ENCODE results near the gene SRCIN1.

SRCIN1 gene

GRCh38 chr17:38577244-38577643, 28.5 kb downstream of the SRCIN1 start:
- no peak overlapping the region for H3K4me3 ChIP-seq (ENCODE audit: low read depth, low read length)
- no peak for TF ChIP-seq CTCF (IDR thresholded peaks at IDR 0.05; ENCODE audit: low read depth, low read length, missing control alignments)
- in situ Hi-C loops (cut with HindIII; ENCODE audit: low sequenced_read_pairs): no loop called here
- DNase-seq (ENCODE audit: low read depth): no peak

GRCh38 chr17:38575781-38576180, 30.0 kb downstream of the SRCIN1 start:
- TF ChIP-seq CTCF (IDR thresholded peaks at IDR 0.05; ENCODE audit: low read depth, low read length, missing control alignments): no peak
- no peak for DNase-seq (ENCODE audit: low read depth)
- in situ Hi-C loops (cut with HindIII; ENCODE audit: low sequenced_read_pairs): no loop called here
- H3K4me3 ChIP-seq (ENCODE audit: low read depth, low read length): no peak overlapping the region

GRCh38 chr17:38574712-38575111, 31.0 kb downstream of the SRCIN1 start:
- in situ Hi-C loops (cut with HindIII; ENCODE audit: low sequenced_read_pairs): no loop called here
- TF ChIP-seq CTCF (IDR thresholded peaks at IDR 0.05; ENCODE audit: low read depth, low read length, missing control alignments): no peak
- DNase-seq (ENCODE audit: low read depth): no peak
- H3K4me3 ChIP-seq (ENCODE audit: low read depth, low read length): no peak overlapping the region

- no peak overlapping the region for H3K4me3 ChIP-seq (ENCODE audit: low read depth, low read length)
- no peak for TF ChIP-seq CTCF (IDR thresholded peaks at IDR 0.05; ENCODE audit: low read depth, low read length, missing control alignments)
- in situ Hi-C loops (cut with HindIII; ENCODE audit: low sequenced_read_pairs): no loop called here
- no peak for DNase-seq (ENCODE audit: low read depth)
Observed at GRCh38 chr17:38572669-38573365, 32.9 kb downstream of the SRCIN1 start.

GRCh38 chr17:38571833-38572668, 33.7 kb downstream of the SRCIN1 start:
- in situ Hi-C loops (cut with HindIII; ENCODE audit: low sequenced_read_pairs): no loop called here
- TF ChIP-seq CTCF (IDR thresholded peaks at IDR 0.05; ENCODE audit: low read depth, low read length, missing control alignments): no peak
- H3K4me3 ChIP-seq (ENCODE audit: low read depth, low read length): no peak overlapping the region
- no peak for DNase-seq (ENCODE audit: low read depth)

- TF ChIP-seq CTCF (IDR thresholded peaks at IDR 0.05; ENCODE audit: low read depth, low read length, missing control alignments): no peak
- no peak for DNase-seq (ENCODE audit: low read depth)
- no peak overlapping the region for H3K4me3 ChIP-seq (ENCODE audit: low read depth, low read length)
- in situ Hi-C loops (cut with HindIII; ENCODE audit: low sequenced_read_pairs): no loop called here
Observed at GRCh38 chr17:38569701-38570512, 35.8 kb downstream of the SRCIN1 start.

All from astrocyte of the cerebellum (primary cell).